Stimulated activated CD8-positive, alpha-beta memory T cell treated with anti-CD3 and anti-CD28 coated beads, Interleukin-15, amount 100 ng/mL, for 48 hours (primary cell): ENCODE results near the gene RAP1GAP.
"Not testable (repeated sequence)": the region's sequence is repeated elsewhere in the genome, so short reads cannot be mapped to it uniquely, and the experiment has no call there.

Experiments
- DNase-seq, 2 donors: peaks; one replicate each; pipeline ENCODE4 v3.0.0-alpha.2; 2020; ENCODE audit warnings: low read depth in 2 of 2

RAP1GAP gene

DNA sequence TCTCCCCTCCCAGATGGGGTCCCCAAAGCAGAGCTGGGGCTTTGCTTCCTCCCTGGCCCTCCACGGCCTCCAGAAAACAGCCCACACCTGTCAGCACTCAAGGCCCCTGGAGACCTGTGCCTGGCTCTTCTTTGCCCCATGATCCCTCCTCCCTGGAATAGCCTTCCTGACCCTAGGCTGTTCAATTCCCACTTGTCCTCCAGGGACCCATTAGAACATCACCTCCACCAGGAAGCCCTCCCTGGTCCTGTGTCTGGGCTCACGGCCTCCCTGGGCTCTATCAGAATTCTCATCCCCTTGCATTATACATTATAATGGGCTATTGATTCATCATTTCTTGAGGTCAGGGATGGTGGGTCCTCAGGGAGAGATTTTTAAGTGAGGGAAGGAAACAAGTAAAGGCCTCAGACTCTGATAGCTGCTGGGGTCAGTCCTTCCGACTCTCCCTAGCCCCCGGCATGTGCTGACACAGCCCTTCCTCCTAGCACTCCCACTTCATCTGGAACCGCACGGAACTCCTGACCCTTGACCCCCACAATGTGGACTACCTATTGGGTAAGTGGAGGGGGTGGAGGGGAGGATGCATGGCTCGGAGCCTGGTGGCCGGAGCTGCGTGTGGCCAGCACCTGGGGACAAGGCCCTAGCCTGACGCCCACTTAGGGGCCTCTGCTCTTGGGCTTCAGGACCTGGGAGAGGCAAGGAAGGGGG, 99.2 kb downstream of the RAP1GAP start:
- DNase-seq: no peak

DNA sequence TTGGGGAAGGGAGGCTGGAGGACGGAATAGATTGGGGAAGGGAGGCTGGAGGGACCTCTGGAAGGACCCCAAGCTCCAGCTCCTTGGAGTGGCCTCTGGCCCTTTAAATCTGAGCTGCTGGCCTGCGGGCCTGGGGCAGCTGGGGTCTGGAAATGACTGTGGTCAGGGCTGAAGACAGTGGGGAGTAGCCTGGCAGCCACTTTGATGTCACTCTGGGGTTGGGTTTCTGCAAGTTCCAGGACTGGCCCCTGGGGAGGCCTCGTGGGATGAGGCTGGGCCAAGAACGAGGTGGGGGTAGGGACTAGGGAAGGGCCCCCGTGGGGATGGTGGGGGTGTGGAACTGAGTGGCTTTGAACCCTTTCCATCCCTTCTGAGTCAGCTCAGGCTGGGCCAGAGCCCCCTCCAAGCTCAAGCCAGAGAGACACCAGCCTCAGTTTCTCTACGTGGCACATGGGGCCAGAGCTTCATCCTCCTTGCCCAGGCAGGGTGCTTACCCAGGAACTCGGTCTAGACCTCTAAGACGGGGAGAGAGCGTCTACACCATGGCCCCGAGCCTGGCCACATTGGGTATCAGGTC, 100.3 kb downstream of the RAP1GAP start:
- no peak for DNase-seq

DNA sequence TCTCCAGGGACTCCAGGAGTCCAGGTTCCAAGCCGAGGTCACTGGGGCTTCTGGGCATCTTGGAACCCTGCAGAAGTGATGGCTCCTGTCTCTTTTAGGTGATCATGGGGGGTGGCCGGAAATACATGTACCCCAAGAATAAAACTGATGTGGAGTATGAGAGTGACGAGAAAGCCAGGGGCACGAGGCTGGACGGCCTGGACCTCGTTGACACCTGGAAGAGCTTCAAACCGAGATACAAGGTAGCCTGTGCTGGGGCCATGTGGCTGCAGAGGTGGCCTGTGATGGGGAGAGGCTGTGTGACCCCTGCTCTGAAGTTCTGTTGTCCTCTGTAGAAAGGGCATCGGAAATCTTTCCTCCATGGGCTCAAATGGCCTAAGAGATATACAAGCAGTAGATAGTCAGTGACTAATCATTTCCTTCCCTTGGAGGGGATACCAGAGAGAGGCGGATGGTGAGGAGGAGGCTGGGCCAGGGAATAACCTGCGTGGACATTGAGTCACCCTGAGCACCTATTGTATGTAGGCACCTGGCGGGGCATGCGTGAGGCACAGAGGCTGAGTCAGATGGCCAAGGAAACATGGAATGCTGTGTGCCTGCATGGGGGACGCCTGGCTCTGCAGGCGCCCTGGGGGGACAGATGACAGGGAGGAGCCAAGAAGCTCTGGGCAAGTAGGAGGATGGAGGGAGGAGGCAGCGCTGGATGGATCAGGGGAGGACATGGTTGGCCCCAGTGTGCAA, 101.0 kb downstream of the RAP1GAP start:
- DNase-seq: no peak

DNA sequence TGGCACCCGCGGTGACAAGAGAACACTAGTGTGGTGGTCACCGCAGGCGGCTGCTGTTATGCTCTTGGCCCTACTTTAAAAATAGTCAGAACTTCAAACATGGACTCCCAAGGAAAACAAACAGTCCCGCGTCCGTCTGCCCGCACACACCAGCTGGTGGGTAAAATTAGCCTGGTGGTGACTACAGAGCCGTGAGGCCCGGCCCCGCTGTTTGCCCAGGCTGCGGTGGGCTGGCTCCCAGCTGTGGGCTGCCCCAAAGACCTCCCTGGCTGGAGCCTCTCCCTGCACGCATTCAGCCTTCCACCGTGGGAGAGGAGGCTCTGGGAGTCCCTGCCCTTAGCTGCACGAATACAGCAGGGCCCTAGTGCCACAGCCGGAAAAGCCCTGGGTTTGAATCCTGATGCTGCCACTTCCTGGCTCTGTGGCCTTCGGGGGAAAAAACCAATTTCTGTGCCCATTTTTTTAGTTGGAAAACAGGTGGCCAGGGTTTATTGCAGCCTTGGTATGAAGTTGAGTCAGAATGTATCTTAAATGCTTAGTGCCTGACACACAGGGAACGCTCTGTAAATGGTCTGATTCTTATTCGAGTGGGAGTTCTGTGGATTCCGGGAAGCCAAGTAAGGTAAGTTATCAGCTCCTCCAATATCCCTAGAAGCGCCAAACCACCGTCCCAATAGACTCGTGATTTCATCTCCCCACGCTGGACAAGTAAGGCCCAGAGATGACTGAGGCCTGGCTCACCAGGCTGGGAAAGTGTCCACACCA, 101.7 kb downstream of the RAP1GAP start:
- DNase-seq: no peak

DNA sequence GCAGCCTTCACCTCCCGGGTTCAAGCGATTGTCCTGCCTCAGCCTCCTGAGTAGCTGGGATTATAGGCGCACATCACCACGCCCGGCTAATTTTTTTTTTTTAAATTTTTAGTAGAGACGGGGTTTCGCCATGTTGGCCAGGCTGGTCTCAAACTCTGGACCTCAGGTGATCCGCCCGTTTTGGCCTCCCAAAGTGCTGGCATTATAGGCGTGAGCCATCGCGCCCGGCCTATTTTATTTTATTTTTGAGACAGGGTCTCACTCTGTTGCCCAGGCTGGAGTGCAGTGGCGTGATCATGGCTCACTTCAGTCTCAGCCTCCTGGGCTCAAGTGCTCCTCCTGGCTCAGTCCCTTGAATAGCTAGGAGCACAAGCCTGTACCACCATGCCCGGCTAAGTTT, 102.8 kb downstream of the RAP1GAP start:
- DNase-seq: not testable (repeated sequence)

DNA sequence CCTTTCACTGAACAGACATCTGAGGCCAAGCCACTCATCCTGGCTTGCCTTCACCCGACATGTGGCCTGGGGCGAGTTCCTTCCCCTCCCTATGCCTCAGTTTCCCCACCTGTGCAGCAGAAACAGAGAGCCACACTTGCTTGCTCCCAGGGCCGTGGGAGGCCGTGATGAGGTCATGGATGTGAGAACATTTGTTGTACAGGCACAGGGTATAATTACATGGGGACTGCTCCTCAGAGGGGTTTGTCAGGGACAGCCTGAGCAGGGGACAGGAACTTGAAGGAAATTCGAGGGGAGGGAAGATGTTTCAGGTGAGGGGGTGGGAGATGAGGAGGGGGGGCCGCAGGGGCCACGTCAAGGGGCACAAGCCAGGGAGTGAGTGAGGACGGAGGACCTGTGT, 103.9 kb downstream of the RAP1GAP start:
- DNase-seq: no peak

DNA sequence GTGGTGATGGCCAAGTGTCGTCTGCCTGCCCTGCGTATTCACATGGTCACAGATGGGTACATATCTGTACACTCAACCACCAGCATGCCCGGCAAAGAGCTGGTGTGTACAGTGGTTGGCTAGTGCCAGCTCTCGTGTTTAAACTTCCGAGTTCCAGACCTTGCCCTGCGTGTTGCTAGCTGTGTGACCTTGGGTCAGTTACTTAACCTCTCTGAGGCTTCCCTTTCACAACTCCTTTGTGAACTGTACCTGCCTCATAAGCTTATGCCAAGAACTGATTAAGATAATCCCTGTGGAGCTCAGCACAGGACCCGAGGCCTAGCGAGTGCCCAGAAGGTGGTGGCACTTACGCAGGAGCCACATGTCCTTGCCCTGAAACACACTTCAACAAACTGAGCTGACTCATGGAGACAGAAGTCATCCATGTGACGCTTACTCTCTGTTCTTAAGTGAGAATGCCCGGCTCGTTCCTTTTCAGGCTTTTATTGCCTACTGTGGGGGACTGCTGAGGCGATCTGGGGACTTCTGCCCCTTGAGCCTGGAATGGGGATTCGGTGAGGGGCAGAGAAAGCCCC, 104.5 kb downstream of the RAP1GAP start:
- no peak for DNase-seq

DNA sequence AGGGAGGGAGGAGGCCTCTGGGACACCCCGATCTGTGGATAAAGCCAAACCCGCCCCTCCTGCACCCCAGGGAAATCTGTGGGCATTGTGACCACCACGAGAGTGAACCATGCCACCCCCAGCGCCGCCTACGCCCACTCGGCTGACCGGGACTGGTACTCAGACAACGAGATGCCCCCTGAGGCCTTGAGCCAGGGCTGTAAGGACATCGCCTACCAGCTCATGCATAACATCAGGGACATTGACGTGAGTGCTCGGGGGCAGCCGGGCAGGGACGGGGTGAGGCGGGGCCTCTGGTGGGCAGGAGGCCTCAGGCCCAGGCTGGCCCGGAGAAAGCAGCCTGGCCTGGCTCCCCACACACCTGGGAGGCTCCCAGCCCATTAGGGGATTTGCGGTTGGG, 105.2 kb downstream of the RAP1GAP start:
- DNase-seq: no peak

DNA sequence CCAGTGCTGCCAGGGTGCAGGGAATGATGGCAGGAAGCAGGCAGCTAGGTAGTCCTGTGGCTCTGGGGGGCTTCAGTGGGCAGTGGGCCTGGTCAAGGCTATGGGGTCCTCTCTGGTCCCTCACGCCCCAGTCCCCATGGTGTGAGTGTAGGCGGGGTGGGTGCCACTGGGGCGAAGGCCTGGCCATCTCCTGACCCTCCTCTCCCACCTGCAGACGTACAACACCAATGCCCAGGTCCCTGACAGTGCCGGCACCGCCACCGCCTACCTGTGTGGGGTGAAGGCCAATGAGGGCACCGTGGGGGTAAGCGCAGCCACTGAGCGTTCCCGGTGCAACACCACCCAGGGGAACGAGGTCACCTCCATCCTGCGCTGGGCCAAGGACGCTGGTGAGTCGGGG, 106.3 kb downstream of the RAP1GAP start:
- DNase-seq: no peak

DNA sequence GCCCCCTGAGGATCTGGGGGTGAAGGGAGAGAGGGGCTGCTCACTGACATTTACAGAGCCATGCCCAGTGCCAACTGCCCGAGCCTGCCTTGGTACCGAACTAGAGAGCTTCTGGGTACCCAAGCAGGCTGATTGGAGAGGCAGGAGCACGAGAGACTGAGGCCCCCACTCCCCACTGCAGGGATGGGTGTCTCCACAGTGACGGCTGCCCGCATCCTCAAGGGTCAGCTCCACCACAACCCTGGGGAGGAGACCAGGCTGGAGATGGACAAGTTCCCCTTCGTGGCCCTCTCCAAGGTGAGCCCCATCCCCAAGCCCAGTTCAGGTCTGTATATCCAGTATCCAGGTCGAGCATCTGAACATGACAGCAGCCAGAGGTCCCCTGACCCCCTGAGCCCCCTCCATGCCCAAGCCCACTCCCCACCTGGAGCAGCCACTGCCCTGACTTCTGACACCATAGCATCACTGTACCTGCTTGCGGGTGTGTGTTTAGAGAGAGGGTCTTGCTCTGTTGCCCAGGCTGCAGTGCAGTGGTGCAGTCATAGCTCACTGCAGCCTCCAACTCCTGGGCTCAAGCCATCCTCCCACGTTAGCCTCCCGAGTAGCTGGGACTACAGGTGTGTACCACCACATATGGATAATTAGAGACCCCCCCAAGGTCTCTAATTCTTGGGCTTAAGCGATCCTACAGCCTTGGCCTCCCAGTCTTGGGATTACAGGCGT, 108.1 kb downstream of the RAP1GAP start:
- DNase-seq: no peak

DNA sequence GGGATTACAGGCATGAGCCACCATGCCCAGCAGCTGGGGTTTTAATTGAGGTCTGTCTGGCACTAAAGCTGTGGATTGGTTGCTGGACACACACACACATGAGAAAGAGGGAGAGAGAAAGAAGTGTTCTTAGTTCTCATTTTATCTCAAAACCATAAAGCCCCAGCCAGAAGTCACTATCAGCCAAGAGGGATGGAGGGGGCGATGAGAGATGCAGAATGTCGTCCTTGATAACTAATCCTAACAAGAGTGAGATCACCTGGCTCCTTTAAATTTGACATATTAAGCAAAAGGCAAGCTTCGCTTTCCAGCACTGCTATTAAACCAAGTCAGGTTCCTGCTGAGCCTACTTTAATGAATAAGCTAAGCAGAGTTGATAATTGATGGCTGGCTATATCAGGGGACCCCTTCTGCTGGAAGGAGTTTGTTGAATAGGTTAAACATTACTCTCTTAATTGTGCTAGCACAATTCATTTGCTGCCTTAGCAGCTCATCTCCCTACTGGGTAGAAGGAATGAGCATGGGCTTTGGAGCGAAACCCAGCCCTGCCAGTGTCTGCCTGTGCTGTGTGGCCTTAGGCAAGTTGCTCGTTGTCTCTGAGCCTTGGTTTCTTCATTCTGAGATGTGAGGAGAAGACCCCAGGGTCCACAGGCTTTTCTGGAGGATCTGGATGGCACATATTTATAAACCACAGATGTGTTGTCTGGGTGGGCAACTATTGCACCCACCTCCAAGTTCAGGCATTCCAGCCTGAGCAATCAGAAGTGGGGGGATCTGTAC, 109.2 kb downstream of the RAP1GAP start:
- DNase-seq: no peak

DNA sequence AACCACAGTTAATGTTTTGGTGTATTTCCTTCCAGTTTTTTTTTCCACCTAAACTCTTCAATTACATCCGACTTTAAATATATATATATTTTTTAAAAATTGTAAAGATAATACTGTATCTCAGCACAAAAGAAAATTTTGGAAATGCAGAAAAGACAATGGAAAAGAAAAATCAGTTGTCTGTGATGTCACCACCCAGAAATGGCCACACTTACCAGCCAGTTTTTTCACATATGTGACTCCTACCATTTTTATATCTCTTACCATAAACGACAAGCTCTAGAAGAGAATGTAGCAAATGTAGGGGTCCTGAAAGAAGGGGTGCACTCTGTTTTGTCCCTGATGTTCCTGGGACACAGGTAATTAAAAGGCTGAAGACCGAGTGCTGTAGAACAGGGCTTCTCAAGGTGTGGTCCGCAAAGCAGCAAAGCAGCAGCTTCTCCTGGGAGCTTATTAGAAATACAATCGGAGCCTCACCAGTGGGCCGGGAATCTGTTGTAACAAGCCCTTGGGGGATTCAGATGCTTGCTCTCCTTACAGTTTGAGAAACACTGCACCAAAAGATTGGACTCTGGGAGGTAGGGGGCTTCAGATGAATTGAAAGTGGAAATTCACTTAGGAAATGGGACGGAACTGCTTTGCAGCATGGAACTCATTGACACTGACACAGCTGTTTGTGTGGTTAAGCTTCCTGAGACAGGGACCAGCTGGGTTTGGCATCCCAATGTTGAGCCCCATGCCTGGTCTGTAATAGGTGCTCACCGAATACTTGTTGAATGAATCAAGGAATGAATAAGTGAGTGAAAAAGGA, 115.8 kb downstream of the RAP1GAP start:
- no peak for DNase-seq

DNA sequence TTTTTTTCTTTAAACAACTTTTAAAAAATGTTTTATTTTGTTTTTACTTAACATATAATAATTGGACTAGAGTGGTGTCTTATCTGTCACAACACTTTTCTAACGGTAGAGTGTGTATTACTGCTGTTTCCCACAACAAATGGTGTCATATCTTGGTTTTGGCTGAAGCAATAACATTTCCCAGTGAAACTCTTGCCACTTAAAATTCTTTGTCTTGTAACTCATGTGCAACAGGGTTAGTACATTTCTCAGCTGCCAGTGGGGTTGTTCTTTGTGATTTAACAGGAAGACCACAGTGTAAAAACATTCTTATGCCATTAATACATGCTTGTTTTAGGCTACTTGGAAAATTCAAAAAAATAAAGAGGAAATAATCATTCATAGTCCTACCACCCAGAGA, 116.4 kb downstream of the RAP1GAP start:
- no peak for DNase-seq

DNA sequence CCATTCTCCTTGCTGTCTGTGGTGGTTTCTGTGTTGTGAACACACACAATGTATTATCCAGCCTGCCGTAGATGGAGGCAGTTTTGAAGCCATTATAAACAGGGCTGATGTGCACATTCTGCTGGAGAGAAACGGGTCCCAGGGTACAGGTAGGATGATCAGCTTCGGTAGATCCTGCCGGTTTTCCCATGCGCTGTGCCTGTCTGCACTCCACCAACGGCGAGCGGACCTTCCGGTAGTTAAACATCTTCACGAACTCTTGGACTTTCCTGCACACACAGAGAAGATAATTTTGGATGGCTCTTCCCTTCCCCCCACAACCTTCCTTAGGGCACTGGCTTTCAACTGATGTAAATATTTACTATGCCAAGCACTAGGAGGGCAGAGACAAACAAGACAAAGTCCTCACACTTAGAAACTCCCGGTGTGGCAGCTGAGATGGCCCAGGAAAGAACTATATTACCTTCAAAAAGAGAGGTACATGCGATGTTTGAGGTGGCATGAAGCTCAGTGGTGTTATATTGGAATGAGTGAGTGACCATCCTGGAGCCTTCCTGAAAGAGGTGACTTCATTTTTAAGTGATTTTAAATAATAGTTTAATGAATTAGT, 118.2 kb downstream of the RAP1GAP start:
- DNase-seq: no peak

DNA sequence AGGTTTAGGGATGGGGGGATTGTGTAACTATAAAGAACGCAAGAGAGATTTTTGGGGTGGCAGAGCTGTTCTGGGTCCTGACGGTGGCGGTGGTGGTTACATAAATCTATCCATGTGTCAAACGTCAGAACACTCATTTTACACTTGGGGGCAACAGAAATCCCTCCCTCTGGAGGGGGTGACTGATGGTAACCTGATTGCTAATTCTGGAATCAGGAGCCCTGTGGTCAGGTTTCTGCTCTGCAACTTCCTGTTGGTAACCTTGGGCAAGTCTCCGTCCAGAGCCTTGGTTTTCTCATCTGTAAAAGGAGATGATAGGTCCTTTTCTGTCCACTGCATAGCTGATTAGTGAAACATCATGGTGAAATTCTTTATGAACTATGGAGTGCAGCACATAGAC, 119.1 kb downstream of the RAP1GAP start:
- DNase-seq: no peak

DNA sequence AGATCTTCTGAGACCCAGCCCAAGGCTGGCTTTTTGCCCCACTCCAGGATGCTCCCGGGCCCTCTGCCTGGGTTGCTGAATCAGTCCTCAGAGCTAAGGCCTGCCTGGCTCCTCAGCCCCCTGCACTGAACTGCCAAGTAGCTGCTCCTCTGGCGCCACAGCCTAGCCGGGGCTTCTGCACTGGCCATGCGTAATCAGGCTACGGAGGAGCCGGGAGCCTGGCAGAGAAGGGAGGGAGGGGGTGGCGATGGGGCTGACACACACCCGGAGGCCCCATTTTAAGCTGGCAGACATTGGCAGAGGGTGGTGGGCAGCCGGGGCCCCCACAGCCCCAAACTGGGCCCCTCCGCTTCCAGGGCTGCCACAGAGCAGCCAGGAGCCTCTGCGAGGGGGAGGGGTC, 121.3 kb downstream of the RAP1GAP start:
- no peak for DNase-seq
